ENCODE measurements around the gene CLDN4. TPM values are rescaled to one million over a fixed set of nuclear protein-coding genes. Genes with fewer than 3 reads are reported as not detected.
"Not testable (repeated sequence)": the region's sequence is repeated elsewhere in the genome, so short reads cannot be mapped to it uniquely, and the experiment has no call there.

Gene CLDN4
- total RNA-seq, 2 donors from 2014 or later, result 162 to 216 TPM

GRCh38 chr7:73831834-73832651 is 1.2 kb downstream of the CLDN4 start:
- WGBS, result 36% methylated on average over 16 of the region's 16 CpGs
- Histone ChIP-seq H3K9me3 (no peaks in the 10 kb centered on the region), H3K4me3 (peak overlapping the region; percentile 49 to 61), H3K36me3 (no peaks in the 10 kb centered on the region), H3K4me1 (replicated peaks) (peaks cover 29% of the 10 kb centered on the region), H3K27me3 (replicated peaks; ENCODE audit: insufficient read depth) (no peaks in the 10 kb centered on the region), H3K27ac (peak overlapping the region; percentile 90 to 95)
- TF ChIP-seq POLR2A (IDR thresholded peaks at IDR 0.05) (peak; percentile 75), POLR2AphosphoS5 (IDR thresholded peaks at IDR 0.05) (peak; percentile 88), CTCF (IDR thresholded peaks at IDR 0.05) (no peak)
- DNase-seq (ENCODE audit: low spot score), result peak; percentile 93
- intact Hi-C loops (cut with DNase I), result no loop called here

DNA sequence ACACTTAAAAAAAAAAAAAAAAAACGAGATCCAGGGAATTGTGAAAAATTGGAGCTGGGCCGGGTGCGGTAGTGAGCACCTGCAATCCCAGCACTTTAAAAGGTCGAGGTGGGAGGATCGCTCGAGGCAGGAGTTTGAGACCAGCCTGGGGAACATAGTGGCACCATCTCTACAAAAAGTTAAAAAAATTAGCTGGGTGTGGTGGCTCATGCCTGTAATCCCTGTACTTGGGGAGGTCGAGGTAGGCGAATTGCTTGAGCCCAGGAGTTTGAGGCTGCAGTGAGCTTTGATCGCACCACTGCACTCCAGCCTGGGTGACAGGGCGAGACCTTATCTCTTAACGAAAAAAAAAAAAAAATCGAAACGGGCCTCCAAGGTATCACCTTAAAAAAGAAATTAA is 2.0 kb downstream of the CLDN4 start:
- Histone ChIP-seq H3K4me3 (peak overlapping the region; percentile 49 to 61), H3K4me1 (replicated peaks) (peaks cover 24% of the 10 kb centered on the region), H3K27ac (peak overlapping the region; percentile 90 to 95), H3K36me3 (no peaks in the 10 kb centered on the region), H3K27me3 (replicated peaks; ENCODE audit: insufficient read depth) (no peaks in the 10 kb centered on the region), H3K9me3 (no peaks in the 10 kb centered on the region)
- intact Hi-C loops (cut with DNase I), result no loop called here
- 48% methylated on average over 13 of the region's 13 CpGs for WGBS
- DNase-seq (ENCODE audit: low spot score), result no peak
- TF ChIP-seq CTCF (IDR thresholded peaks at IDR 0.05) (no peak), POLR2A (IDR thresholded peaks at IDR 0.05) (no peak), POLR2AphosphoS5 (IDR thresholded peaks at IDR 0.05) (no peak)

DNA sequence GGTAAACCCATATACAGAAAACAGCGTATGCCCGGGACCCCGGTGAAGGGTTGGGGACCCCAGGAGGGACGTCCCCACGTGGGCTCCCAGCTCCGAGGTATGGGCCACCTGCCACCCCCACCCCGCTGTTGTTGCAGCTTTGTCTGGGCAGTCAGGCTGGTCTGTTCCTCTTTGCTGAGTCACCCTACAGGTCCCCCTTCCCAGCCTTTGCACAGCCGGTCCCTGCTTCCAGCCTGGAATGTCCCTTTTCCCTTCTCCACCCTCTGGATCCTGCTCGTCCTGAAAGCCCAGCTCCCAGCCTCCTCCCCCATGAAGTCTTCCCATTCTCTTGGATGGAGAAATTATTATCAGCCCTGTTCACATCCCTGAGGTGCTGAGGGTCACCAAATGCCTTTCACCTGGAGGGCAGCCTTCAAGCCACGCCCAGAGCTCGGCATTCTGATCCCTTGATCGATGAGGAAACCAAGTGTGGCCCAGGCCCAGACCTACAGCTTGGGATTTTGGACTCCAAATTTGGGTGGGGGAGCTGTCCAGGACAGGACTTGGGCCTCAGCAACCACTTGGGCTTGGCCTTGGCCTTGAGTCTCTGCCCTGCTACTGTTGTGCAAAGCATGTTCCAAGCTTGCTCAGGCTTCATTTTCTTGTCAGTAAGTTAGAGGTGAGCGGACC is 2.6 kb downstream of the CLDN4 start:
- DNase-seq (ENCODE audit: low spot score), result peak; percentile 52
- no peaks in the 10 kb centered on the region for H3K9me3 ChIP-seq

DNA sequence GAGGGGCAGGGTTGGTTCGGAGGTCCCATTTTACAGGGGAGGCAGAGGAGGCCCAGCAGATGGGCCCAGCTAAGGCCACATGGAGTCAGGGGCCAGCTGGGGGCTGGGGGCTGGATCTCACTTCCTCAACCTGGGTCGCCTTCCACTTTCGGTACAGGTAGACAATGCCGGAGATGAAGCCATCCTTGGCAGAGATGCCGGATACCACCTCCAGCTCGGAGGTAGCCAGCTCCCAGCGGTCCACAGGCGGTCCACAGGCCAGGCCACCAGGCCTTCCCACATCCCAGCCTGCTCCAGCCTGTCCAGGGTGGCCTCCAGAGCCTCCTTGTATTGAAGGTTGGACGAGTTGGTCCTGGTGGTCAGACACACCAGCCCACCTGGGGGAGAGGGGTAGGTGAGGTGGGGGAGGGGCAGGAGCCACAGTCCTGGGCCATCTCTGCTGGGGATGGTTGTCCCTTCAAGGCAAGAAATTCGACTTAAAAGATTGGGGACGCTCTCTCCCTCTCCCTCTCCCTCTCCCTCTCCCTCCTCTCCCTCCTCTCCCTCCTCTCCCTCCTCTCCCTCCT is 3.9 kb downstream of the CLDN4 start:
- Histone ChIP-seq H3K27me3 (replicated peaks; ENCODE audit: insufficient read depth) (no peaks in the 10 kb centered on the region), H3K27ac (no peak overlapping the region)
- 91% methylated on average over 11 of the region's 11 CpGs for WGBS

More for the DNA sequence above, 2.6 kb downstream of the CLDN4 start:
- Histone ChIP-seq H3K27me3 (replicated peaks; ENCODE audit: insufficient read depth) (no peaks in the 10 kb centered on the region), H3K27ac (peak overlapping the region; percentile 90 to 95), H3K4me3 (peak overlapping the region; percentile 49 to 61), H3K36me3 (no peaks in the 10 kb centered on the region), H3K4me1 (replicated peaks) (peaks cover 22% of the 10 kb centered on the region)
- TF ChIP-seq POLR2AphosphoS5 (IDR thresholded peaks at IDR 0.05), result no peak
- TF ChIP-seq POLR2A (IDR thresholded peaks at IDR 0.05), result no peak
- no peak for TF ChIP-seq CTCF (IDR thresholded peaks at IDR 0.05)
- intact Hi-C loops (cut with DNase I), result no loop called here
- WGBS, result 60% methylated on average over 13 of the region's 13 CpGs

GRCh38 chr7:73837167-73837566 is 6.4 kb downstream of the CLDN4 start:
- H3K36me3 ChIP-seq; H3K27ac ChIP-seq; H3K4me1 ChIP-seq (replicated peaks); H3K9me3 ChIP-seq; intact Hi-C loops (cut with DNase I); H3K4me3 ChIP-seq; H3K27me3 ChIP-seq (replicated peaks; ENCODE audit: insufficient read depth); DNase-seq (ENCODE audit: low spot score): not testable (repeated sequence)

More for the DNA sequence above, 3.9 kb downstream of the CLDN4 start:
- DNase-seq (ENCODE audit: low spot score), result no peak
- no peaks in the 10 kb centered on the region for H3K36me3 ChIP-seq
- H3K4me3 ChIP-seq, result no peak overlapping the region
- TF ChIP-seq CTCF (IDR thresholded peaks at IDR 0.05) (no peak), POLR2A (IDR thresholded peaks at IDR 0.05) (no peak), POLR2AphosphoS5 (IDR thresholded peaks at IDR 0.05) (no peak)
- intact Hi-C loops (cut with DNase I), result no loop called here
- H3K4me1 ChIP-seq (replicated peaks), result peaks cover 9% of the 10 kb centered on the region
- H3K9me3 ChIP-seq, result no peaks in the 10 kb centered on the region
